GM18508 (cell line): ENCODE measurements around the gene ZEB1.
A peak's percentile ranks its signal among the peaks of the same experiment; 100 is the strongest.
"Not testable (repeated sequence)": the region's sequence is repeated elsewhere in the genome, so short reads cannot be mapped to it uniquely, and the experiment has no call there.

Experiments
- ATAC-seq: cut with Tn5 transposase; IDR thresholded peaks from one replicate; pipeline ENCODE4 v1.9.1; 2021; ENCODE audit warnings: moderate number of reproducible peaks; ENCODE audit not compliant: insufficient read depth, unreplicated experiment

ZEB1 gene

GRCh38 chr10:31362023-31362641, 43.1 kb downstream of the ZEB1 start:
- ATAC-seq, result no peak

GRCh38 chr10:31363696-31364095, 44.7 kb downstream of the ZEB1 start:
- not testable (repeated sequence) for ATAC-seq

- not testable (repeated sequence) for ATAC-seq
Measured at GRCh38 chr10:31364238-31364637, 45.2 kb downstream of the ZEB1 start.

GRCh38 chr10:31366703-31367102, 47.7 kb downstream of the ZEB1 start:
- ATAC-seq, result no peak

GRCh38 chr10:31368724-31369123, 49.7 kb downstream of the ZEB1 start:
- ATAC-seq, result no peak

- ATAC-seq, result no peak
Measured at GRCh38 chr10:31372439-31372838, 53.4 kb downstream of the ZEB1 start.

GRCh38 chr10:31374146-31374696, 55.2 kb downstream of the ZEB1 start:
- ATAC-seq, result no peak

- no peak for ATAC-seq
Measured at GRCh38 chr10:31381171-31381570, 62.2 kb downstream of the ZEB1 start.

- no peak for ATAC-seq
Measured at GRCh38 chr10:31381766-31382316, 62.8 kb downstream of the ZEB1 start.

GRCh38 chr10:31383810-31384588, 65.0 kb downstream of the ZEB1 start:
- peak; percentile 88 for ATAC-seq

GRCh38 chr10:31384589-31384949, 65.6 kb downstream of the ZEB1 start:
- no peak for ATAC-seq

GRCh38 chr10:31390804-31391203, 71.8 kb downstream of the ZEB1 start:
- ATAC-seq, result no peak

GRCh38 chr10:31393844-31394243, 74.8 kb downstream of the ZEB1 start:
- ATAC-seq, result no peak

- ATAC-seq, result no peak
Measured at GRCh38 chr10:31395695-31396094, 76.7 kb downstream of the ZEB1 start.

- no peak for ATAC-seq
Measured at GRCh38 chr10:31396376-31396775, 77.4 kb downstream of the ZEB1 start.

GRCh38 chr10:31397852-31398251, 78.8 kb downstream of the ZEB1 start:
- no peak for ATAC-seq

- no peak for ATAC-seq
Measured at GRCh38 chr10:31399171-31399570, 80.2 kb downstream of the ZEB1 start.

GRCh38 chr10:31399631-31400030, 80.6 kb downstream of the ZEB1 start:
- no peak for ATAC-seq

- ATAC-seq, result no peak
Measured at GRCh38 chr10:31401287-31401686, 82.3 kb downstream of the ZEB1 start.

- no peak for ATAC-seq
Measured at GRCh38 chr10:31404640-31405039, 85.6 kb downstream of the ZEB1 start.

- ATAC-seq, result not testable (repeated sequence)
Measured at GRCh38 chr10:31405829-31406228, 86.8 kb downstream of the ZEB1 start.
